ENCODE results near the gene CARD9.

CARD9 gene

GRCh38 chr9:136379003-136379287 is 5.5 kb upstream of the CARD9 start:
- no peak for DNase-seq

DNA sequence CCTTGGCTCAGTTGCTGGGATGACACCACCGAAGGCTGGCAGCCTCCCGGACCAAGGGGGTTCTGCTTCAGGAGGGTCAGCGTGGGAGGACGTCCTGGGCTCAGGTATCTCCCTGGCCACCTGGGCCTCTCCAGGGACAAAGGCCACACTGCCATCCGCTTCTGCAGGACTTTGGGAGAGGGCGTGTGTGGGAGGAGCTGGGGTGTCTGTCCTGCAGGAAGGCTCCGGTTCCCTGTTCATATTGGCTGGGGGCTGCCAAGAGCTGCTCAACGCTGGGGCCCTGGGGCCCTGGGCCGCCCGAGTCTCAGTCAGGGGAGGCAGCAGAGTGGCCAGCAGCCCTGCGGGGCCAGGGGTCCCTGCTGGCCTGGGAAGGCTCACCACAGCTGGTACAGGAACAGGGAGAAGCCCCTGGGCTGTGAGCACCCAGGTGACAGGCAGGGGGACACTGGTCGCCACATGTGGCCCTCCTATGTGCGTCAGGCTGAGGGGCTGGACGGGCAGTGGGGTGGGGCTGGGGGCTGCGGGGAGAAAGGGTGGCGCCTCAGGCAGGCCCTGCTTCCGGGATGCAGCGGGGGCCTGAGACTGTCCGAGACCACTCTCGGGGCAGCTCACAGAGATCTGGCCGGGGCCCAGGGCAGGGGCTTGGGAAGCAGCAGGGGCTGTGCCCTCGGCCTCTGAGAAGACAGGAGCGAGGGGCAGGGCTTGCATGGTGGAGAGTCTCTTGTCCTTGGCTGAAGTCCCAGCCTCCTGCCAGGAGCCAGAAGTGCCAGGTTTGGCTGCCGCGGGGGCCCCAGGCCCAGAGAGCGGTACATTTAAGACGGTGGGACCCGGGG is 4.9 kb upstream of the CARD9 start:
- no peak for DNase-seq

DNA sequence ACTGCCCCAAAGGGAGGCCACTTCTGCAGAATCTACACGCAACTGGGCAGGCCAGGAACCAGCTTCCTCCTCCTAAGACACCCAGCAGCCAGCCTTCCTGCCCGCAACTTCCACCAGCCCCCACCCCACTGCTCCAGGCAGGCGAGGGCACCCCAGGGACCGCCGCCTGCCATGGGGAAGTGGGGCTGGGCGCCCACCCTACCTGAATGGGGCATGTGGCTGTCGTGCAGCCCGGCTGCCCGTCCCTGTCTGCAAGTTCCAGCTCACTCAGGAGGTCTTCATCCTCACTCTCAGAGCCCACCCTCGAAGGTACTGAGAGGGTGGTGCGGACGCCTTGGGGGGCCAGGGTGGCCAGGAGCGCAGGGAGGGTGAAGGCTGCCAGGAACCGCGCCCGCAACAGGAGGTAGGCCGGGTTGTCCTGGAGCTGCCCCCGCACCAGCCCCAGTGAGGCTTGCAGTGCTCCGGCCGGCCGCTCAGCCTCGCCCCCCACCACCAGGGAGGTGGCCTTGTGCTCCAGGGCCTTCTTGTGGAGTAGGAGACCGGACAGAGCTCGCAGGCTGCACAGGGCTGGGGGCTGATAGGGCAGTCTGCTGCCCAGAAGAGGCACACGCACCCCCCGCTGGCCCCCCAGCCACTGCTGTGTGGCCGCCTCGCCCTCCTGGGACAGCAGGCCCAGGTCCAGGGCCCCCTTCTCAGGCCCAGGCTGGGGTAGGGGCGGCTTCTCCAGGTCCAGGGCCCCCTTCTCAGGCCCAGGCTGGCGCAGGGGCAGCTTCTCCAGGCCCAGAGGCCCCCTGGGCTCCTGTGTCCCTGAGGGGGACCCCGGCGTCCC is 4.1 kb upstream of the CARD9 start:
- peak; percentile 53 for DNase-seq

DNA sequence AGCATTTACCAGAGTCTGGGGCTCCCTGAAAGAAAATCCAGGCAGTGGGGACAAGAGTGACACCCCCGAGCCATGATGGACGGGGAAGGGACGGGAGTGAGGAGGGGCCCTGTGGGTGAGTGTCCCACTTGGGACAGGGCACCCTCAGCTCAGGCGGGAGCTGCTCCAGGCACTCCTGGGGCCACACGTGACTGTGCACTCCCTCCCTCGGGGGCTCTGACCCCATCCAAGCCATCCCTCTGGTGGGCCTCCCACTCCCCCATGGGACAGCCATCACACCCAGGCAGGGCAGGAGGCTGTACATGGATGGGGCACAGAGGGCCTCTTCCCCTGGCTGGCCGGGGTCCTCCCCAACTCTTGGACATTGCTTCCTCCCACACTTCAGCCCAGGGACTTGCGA is 3.0 kb upstream of the CARD9 start:
- DNase-seq = no peak

- DNase-seq = no peak
Measured at GRCh38 chr9:136375096-136375495, 1.6 kb upstream of the CARD9 start.

GRCh38 chr9:136374183-136374575 is 710 bp upstream of the CARD9 start:
- no peak for DNase-seq

GRCh38 chr9:136372561-136373299 is 739 bp downstream of the CARD9 start:
- DNase-seq = peak; percentile 94

DNA sequence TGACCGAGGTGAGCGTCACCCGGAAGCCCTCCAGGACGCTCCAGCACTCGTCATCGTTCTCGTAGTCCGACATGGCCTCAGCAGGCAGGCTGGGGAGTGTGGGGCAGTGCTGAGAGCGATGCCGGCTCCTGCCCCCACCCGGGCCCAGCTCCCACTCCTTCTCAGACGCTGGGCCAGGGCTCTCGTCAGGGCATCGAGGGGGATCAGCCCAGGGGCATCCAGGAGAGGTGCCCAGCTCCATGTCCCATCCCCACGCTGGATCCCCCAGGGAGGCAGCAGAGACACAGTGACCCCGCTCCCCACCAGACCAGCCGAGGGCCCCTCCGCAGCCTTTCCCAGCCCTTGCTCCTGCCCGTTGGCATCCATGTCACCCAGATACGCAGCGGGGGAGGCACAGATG is 1.5 kb downstream of the CARD9 start:
- DNase-seq = no peak

DNA sequence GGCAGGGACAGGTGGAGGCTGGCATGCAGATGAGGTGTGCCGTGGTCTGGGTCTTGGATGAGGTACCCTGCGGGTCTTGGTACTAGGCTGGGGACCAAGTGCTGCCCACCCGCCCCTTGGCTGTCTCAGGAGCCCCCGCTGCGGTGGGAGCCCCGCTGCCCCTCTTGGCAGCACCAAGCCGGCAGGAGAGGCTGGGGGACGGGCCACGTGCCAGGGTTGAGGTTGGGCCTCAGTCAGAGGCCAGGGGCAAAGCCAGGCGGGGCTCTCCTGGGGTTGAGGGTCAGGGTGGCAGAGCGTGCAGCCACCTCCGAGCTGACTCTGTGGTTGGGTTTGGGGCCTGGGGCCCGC is 2.0 kb downstream of the CARD9 start:
- no peak for DNase-seq

DNA sequence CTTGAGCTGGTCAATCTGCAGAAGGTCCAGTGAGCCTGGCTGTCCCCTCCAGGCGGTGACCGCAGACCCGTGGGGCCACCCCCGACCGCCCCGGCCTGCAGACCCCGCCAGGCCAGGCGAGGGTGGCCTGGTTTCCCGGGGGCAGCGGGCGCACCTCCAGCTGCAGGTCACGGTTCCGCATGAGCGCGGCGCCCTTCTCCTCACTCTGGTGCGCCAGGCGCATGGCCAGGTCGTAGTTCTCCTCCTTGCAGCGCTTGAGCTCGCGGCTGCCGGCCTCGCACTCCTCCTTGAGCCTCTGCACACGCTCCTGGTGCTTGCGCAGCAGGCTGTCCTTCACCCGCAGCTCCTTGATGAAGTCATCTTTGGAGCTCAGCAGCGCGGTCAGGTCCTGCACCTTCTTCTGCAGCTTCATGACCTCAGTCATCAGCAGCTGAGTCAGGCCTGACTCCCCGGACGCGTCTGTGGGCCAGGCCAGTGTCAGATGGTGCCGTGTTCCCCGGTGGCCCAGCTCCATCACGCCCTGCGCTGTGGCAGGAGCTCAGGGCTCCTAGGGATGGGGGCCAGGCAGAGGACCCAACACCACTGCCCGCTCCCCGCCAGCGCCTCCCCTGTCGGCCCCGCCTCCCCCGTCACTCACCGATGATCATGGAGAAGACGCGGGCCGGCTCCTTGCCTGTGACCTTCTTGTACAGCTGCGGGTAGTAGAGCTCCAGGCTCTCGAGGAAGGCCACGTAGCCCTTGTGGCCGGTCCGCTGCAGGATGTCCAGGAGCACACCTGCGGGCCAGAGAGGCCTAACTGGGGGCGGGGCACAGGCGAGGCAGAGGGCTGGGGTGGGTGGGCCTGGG is 2.6 kb downstream of the CARD9 start:
- DNase-seq = no peak

DNA sequence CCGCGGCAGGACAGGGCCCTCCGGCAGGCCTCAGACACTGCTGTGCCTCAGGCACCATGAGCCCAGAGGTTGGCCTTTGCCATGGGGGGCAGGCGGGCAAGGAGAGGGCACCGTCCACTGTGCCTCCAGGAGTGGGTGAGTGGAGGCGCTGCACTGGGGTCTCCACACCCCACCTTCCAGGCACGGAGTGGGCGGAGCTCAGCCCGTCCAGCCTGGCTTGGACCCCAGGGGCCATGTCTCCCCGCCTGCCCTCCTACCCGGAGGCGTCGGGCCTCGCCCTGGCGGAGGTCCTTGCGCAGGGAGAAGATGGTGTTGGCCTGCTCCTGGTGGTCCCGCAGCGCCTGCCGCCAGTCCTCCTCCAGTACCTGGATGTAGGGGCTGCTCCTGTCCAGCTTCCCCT is 3.4 kb downstream of the CARD9 start:
- DNase-seq = no peak

GRCh38 chr9:136368190-136368589 is 5.3 kb downstream of the CARD9 start:
- no peak for DNase-seq

- no peak for DNase-seq
Measured at GRCh38 chr9:136367296-136368145, 5.9 kb downstream of the CARD9 start.

- no peak for DNase-seq
Measured at GRCh38 chr9:136366826-136367225, 6.6 kb downstream of the CARD9 start.

- peak; percentile 71 for DNase-seq
Measured at GRCh38 chr9:136365775-136366222, 7.7 kb downstream of the CARD9 start.

DNA sequence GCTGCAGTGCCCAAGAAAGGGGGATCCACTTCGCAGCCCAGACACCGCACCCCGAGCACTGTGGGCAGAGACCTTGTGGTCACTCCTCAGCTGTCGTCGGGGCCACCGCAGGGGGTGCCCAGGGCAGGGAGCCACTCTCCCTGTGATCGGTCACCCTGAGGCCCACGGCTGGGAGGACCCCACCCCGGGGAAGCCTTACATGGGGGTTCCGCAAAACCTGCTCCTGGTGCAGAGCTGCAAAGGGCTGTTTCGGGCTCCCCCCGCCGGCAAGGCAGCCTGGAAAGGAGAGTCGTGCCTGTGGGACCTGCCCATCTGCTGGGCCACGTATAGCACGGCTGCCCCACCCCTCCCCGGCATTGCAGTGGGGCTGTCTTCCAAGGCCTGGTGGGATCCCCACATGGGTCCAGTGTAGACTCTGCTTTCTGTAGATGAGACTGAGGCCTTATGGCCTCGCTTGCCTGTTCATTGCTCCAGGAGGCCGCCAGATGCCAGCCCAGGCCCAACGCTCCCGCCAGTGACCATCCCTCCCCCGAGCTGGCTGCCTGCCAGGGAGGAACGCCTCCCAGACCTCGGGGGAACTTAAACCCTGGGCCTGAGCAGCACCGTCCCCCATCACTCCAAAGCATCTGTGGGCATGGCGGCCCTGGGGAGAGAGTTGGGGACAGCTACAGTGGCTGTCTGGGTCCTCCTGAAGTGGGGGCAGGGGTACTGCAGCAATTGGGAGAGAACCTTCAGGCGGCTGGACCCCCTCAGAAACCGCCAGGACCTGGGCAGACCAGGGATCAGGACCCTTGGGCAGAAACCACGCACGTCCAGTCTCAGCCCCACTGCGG is 8.3 kb downstream of the CARD9 start:
- DNase-seq = peak; percentile 13

DNA sequence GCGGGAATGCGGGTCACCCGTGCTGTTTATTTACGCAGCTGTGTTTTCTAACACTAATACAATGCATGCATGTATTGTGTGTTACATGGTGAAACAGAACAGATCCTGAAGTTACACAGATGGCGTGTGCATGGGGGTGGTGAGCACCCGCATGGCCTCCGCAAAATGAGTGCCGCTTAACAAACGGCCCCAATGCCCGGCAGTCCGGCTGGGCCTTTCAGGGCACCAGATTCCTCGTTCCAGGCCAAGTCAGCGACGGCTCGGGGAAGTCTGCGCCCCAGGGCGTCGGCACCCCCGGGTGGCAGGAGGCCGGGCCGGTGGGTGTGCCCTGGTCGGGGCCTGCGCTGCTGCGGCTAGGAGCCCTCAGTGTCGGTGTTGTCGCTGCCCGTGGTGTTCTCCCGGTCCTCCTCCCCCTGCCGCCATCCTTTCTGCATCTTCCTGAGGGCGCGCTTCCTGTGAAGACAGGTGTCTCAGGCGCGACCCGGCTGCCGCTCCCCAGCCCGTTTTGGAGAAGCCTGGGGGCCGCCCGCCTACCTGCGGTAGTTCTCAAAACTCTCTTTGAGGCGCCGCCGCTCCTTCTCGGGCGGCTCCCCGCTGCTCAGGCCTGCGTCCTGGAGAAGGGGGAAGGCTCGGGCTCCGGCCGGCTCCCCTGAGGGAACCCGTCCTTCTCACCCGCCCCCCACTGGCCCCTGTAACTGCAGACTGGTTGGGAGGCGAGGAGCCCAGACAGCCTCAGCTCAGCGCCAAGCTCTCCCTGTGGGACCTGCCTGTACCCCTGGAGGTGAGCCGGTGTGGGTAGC is 9.3 kb downstream of the CARD9 start:
- no peak for DNase-seq

GRCh38 chr9:136363106-136363948 is 10.1 kb downstream of the CARD9 start, which contains the start of gene DNLZ:
Gene DNLZ, minus strand, starts transcription at chr9:136363744. Its CDS starts 30 bp downstream, at chr9:136363714.
- peak; percentile 86 for DNase-seq

DNA sequence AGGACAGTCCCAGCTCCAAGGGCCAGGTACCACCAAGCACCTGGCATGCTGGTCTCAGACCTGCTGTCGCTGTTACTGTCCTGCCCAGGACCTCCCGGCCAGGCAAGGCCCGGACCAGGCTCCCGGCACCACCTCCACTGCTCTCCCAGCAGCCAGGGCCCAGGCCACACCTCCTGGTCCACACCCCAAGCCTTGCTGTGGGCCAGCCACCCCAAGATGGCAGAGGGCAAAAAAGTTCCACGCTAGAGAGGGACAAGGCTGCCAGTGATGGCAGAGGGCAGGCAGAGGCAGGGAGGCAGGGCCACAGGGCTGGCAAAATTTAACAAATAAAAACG is 11.1 kb downstream of the CARD9 start:
- no peak for DNase-seq

All from MV-4-11 (cell line).